NCI-H128 (cell line): ENCODE data around the gene TAAR2.
"Not testable (repeated sequence)": the region's sequence is repeated elsewhere in the genome, so short reads cannot be mapped to it uniquely, and the experiment has no call there.

Experiments used
- DNase-seq: peaks from one replicate; lab custom pipeline; 2025; ENCODE audit not compliant: unreplicated experiment; lab: John Stamatoyannopoulos, UW

TAAR2 gene

DNA sequence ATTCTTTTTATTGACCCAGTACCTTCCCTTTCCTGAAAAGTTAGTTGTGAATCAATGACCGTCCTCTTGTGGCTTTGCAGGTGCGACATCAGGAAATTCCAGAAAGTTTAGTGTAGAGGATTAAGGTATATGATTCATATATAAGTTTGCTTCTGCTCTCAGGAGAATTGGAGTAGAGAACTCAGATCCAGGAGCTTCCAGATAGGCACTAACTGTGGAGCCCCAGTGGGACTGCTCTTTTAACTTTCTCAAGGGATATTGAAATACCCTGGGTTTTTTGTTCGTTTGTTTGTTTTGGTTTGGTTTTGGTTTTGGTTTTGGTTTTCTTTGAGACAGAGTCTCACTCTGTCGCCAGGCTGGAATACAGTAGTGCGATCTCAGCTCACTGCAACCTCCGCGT, 9.5 kb downstream of the TAAR2 start:
- no peak for DNase-seq

DNA sequence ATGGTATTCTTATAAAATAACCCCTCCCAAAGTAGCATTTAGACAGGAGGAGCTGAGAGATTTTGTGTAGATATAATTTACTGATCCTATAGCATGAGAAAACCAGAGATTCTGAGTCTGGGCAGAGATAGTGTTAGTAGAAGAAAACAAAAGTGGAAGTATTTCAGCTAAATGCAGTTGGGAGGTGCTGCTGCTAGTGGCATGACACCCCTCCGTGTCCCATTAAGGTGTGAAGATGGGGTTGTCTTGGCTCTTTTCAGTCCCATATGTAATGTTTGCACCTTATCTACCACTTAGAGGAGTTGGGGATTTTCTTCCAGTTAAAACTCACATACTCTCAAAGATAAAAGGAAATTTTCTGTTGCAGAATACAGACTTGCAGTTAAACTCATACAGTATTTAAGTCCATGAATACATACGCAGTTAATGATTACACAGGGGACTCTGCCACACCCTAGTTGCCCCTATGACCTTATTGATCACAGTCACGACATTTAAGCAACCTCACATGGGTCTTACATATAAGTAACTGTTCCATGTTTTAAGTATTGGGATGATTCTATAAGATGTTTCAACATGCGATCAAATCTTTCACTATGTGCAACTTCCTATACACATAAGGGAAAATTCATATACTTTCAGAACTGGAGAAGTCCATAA, 11.5 kb downstream of the TAAR2 start:
- DNase-seq: no peak

DNA sequence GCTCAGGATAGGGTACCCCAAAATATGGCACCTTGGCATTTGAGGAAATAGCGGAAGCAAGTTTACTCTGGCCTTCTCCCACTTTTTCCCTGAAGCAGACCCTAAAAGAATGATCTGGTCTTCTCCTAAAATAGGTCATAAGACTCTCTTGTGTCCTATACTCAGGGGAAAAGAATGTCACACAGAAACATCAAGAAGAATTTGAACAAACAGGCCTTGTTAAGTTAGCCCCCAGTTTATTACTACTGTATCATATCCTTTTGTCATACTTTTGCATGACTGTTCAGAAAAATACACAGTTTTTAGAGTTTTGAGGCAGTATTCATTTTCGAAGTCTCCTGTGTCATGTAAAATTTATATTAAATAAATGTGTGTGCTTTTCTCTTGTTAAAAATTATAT, 12.5 kb downstream of the TAAR2 start:
- DNase-seq: no peak

DNA sequence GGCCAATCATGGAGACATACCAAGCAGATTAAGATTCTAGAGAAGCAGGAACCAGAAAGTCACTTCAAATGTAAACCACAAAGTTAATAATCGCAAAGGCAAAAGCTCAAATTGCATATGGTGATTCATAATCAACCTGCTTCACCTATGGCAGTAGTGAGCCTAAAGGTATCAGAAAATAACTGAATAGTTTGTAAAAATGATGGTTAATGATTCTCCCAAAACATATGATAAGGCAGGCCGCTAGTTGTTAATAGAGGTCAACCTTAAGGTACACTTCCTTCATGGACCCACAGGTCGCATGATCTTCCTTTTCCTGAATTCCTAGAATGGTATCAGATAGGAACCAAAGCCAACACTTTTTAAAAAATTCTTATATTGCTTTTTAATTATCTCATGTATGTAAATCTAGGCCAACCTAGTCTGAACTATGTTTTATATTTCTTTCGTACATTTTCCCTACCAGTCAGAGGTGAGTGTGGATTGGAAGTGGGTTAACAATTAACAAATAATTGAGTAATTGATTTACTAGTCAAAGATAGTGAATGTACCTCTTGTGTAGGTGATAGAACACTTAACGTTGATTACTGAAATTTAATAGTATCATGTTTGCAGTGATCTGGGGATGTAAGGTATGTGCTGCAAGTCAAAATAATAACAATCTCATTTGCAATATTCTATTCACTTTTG, 16.4 kb downstream of the TAAR2 start:
- no peak for DNase-seq

DNA sequence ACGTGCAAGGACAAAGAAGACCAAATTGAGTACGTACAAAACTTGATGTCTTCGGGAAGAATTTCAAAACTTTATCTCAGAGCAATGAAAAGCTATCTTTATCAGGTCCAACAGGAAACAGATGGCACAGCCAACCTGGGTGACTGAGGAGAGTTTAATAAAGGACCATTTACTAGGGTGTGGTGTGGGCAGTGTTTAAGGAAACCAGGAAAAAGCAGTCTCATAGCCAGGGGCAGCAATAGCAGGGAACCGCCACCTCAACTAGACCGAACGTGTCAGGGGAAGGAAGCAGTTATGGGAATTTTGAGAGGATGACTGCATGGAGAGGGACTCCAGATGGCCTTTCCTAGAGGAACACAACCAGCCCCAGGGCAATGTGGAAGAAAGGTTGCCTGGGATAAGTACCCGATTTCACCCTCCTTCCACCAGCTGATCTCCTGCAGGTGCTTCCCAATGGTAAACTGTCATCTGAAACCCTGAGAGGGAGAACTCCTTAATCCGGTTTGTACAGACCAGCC, 19.4 kb downstream of the TAAR2 start:
- DNase-seq: no peak

DNA sequence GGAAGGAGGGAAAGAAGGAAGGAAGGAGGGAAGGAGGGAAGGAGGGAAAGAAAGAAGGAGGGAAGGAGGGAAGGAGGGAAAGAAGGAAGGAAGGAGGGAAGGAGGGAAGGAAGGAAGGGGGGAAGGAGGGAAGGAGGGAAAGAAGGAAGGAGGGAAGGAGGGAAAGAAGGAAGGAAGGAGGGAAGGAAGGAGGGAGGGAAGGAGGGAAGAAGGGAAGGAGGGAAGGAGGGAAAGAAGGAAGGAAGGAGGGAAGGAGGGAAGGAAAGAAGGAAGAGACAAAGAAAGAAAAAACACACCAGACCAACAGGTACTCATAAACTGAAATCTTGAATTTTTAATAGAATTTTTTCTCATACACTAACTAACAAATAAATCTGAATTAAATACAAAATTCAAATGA, 23.2 kb downstream of the TAAR2 start:
- DNase-seq: not testable (repeated sequence)

DNA sequence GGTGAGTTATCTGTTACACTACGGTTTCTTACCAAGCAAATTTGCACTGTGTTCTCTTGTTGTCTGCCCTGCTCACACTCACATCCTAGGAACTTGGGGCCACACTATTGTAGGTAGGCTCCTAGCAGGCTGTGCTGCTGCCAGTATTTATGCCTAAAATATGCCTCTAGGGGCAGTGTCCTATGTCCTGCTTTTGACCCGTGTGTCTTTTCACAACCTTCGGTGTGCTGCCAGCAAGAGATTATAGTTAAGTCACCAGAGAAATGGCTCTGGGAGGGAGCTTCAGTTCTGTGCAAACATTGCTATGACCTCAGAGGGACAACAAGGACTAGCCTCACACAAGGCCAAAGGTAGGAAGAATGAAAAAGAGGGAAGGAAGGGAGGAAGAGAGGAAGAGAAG, 25.6 kb downstream of the TAAR2 start:
- DNase-seq: no peak

DNA sequence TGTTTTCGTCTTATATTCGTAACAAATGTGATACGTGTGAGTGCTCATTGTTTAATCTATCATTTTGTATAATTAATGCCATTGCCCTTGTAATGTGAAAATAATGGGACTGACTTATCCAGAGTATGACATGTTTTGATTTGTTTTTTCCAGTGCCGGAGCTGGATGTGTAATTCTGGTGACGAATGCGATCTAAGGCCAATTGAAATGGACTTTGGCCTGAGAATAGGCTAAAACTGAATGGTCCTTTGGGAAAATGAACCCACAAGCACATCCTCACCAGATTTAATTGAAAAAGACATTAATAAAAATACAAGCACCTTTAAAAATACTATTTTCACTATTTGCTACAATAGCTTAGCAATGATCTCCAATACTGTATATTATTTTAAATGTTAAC, 27.9 kb downstream of the TAAR2 start:
- no peak for DNase-seq

DNA sequence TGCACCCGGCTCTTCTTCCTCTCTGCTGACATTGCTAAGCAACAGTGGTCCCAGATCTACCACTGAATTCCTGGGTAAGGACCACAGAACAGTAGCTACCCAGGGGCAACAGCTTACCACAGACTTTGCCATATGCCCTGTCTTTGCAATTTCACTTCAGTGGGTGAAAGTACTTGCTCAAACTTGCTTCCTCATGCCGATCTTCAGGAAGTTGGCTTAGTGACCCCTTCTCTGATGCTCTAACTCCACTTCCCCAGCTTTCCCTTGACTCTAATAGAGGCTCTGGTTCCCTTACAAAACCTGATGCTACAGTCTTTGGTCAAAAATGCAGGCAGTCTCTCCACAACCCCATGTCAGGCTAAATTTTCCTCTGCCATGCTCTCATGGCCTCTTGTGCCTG, 31.2 kb downstream of the TAAR2 start:
- DNase-seq: no peak

DNA sequence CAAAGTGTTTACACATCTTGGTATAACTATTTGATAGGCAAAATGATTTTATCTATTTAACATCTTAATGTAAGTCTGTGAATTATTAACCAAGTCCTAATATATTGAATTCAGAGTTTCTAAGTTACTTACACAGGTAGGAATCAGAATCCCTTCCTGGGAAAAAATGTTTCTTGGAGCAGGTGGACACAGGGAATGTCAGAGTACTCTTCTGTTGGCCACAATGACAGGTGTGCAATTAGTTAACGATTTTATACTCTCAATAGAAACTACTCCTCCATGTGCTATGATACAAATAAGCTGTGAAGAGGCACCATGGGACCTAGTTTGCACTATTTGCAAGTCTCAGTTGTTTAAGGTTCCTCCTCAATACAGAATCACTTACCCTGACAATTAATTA, 33.7 kb downstream of the TAAR2 start:
- DNase-seq: no peak

DNA sequence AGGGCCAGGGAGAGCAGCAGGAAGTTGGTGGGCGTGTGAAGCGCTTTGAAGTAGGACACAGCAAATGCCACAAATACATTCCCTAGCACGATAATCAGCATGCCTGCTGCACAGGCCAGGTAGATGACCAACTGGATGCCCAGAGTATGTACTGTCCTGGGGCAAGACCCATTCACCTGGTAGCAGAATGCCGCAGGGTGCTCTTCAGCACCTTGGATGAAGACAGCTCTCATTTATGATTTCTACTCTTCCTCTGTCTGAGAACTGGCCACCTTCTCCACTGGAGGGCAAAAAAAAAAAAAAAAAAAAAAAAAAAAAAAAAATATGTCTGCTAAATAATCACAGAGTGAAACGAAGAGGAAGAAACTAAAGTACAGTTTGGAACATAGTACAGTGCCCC, 34.6 kb downstream of the TAAR2 start, which contains the start of gene TAAR5:
Gene TAAR5, minus strand, starts transcription at position 288 of the 400 bp plus-strand sequence. Its CDS starts 55 bp downstream, at position 233.
- no peak for DNase-seq

DNA sequence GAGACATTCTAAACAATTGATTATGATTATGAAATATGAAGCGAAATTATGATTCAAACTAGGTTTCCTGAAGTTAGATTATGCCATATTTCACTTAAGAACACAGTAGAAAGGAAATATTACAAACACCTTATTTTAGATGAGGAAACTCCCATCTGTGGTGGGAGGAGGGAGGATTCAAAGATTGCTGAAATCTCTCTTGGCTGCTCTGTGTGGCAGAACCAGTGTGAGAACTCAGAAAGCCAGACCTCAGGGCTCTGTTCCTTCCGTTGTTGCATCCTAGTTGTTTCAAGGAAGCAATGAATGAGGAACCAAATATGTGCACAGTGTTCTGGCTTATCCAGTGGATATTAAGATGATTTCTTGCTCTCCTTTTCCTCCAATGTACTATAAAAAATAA, 36.7 kb downstream of the TAAR2 start:
- DNase-seq: no peak

DNA sequence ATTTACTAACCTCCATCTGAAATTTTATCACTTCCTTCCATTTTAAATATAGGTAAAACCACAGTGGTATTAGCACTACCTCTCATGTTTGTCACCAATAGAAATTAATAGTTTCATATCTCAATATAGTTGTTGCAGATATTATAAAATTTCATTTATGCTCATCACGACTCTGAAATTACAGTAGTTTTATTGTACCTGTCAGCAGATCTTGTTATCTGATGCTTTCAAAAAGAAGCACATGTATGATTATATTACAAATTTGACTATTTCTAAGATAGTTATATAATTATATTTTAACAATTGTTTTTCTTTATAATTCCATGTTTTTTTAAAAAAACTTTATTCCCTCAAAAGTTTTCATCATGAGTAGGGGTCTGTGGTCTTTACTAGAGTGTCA, 39.4 kb downstream of the TAAR2 start:
- DNase-seq: no peak

DNA sequence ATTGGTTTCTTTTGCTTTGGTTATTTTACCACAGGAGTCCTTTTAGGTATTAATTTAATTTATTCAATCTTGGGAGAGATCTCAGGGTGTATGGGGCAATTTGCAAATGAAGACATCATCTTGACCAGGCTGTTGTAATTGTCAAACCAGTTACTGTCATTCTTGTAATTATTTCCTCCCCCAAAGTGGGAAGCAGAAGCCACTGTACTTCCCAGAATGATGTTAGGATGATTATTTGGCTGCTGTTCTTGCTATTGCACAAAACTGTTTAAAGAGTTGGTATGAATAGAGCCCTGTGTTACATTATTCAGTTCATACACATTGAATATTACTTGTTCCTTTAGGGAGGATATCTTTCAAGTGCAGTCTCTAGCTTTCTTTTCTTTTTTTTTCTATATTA, 52.3 kb downstream of the TAAR2 start:
- DNase-seq: no peak

DNA sequence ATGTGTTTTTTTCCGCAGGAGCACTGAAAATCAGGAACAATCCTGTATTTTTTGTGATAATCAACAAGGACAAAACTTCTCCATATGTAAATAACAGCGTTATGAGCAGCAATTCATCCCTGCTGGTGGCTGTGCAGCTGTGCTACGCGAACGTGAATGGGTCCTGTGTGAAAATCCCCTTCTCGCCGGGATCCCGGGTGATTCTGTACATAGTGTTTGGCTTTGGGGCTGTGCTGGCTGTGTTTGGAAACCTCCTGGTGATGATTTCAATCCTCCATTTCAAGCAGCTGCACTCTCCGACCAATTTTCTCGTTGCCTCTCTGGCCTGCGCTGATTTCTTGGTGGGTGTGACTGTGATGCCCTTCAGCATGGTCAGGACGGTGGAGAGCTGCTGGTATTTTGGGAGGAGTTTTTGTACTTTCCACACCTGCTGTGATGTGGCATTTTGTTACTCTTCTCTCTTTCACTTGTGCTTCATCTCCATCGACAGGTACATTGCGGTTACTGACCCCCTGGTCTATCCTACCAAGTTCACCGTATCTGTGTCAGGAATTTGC, 53.8 kb downstream of the TAAR2 start, which contains the start of gene TAAR6:
Gene TAAR6, plus strand, starts transcription at position 102 of the 557 bp plus-strand sequence. Its CDS starts 0 bp downstream, at position 102.
- DNase-seq: no peak

DNA sequence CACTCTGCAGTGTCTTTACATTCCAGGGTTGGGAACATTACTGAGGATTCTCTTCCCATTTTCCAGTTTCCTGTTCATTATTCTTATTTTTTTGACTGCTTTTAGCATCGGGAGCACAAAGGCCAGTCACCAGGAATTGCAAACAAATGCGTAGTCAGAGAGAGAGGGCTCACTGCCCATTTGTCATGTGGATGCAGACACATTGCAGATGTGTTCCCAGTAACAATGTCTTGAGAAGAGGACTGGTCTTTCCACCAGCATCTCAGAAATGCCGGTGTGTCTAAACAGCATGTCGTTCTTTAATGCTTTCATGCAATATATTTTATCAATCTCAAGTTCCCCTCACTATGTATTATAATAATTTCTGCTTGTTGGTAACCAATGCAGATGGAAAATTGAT, 54.9 kb downstream of the TAAR2 start:
- no peak for DNase-seq

DNA sequence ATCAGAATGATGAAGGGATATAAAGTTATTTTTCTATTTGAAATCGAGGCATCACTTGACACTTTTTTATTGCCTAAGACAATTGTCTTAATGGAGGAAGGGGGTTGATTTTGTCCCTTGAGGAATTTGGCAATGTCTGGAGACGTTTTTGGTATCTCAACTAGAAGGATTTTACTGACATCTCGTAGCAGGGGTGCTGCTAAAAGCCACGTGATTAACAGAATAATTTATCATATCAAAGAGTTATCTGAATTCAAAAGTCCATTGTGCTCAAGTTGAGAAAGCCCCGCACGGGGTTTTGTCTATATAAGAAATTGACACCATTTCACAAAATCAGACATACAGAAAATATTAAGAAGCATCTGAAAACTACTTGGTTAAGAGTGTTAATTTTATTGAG, 55.5 kb downstream of the TAAR2 start:
- no peak for DNase-seq

DNA sequence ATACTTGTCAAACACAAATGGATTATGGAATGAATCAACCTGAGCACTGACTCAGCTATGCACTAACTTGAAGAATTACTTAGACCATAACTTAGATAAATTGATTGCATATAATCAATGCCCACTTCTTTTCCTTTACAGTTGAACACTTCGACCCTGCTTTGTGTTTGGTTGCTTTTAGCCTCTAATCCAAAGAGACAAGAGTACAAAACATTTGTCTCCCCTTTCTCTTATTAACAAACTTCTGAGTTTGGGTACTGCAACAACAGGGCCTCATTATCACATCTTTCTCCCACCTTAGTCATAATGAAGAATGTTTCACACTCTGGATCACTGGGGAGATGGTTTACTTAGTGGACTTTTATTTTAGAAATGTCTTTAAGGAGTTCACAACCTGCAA, 56.5 kb downstream of the TAAR2 start:
- DNase-seq: no peak
